Chondrocyte (in vitro differentiated cells): Measurements from ENCODE around the gene OTOF. TPM values are rescaled to one million over a fixed set of nuclear protein-coding genes. Genes with fewer than 3 reads are reported as not detected.
A peak's percentile ranks its signal among the peaks of the same experiment; 100 is the strongest.

Experiments
- DNase-seq: peaks from one replicate; pipeline ENCODE4 v3.0.0; 2021; ENCODE audit warnings: mixed read lengths, low spot score
- H3K27ac Mint-ChIP-seq: one replicate; pipeline ENCODE4 v1.8.0; 2021; ENCODE audit warnings: mild to moderate bottlenecking, moderate library complexity, mixed read lengths; ENCODE audit not compliant: unreplicated experiment
- H3K27me3 Mint-ChIP-seq: 2 replicates; pipeline ENCODE4 v1.8.0; 2021; ENCODE audit warnings: low read depth, mixed read lengths
- H3K36me3 Mint-ChIP-seq: 2 replicates; pipeline ENCODE4 v1.8.0; 2021; ENCODE audit warnings: low read depth, mixed read lengths
- H3K4me1 Mint-ChIP-seq: 2 replicates; pipeline ENCODE4 v1.8.0; 2021; ENCODE audit warnings: low read depth, mild to moderate bottlenecking, mixed read lengths
- H3K4me3 Mint-ChIP-seq: one replicate; pipeline ENCODE4 v1.8.0; 2021; ENCODE audit warnings: mild to moderate bottlenecking, moderate library complexity, mixed read lengths; ENCODE audit not compliant: unreplicated experiment
- H3K9me3 Mint-ChIP-seq: 2 replicates; pipeline ENCODE4 v1.8.0; 2021; ENCODE audit warnings: low read depth, mixed read lengths
- CTCF ChIP-seq: fragments of 200-600 bp; sonication (generic); IDR thresholded peaks from 2 replicates; pipeline ENCODE4 v1.5.0; 2021; ENCODE audit warnings: antibody characterized with exemption, mild to moderate bottlenecking, moderate library complexity
- total RNA-seq: library from RNA; stranded (reverse); gene quantifications from 3 replicates; pipeline ENCODE4 v1.2.1, GENCODE V29; 2021

OTOF gene
- total RNA-seq, 1 donor from 2014 or later, result not detected

DNA sequence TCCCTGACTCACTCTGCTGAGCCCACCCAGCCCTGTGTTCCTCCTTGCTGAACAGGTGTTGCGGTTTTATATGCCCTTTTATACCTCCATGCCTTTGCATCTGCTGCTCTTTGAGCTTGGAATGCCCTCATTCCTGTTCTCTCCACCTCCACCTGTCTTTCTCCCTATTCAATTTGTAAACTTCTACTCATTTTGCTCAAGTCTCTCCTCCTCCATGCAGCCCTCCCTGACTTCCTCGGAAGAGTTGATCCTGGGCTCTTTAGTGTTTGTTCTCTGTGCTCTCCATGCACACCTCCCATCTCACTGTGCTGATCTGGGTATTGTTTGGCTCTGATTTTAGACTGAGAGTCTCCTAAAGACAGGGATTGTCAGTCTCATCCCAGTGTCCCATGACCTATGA, 7.2 kb upstream of the OTOF start:
- TF ChIP-seq CTCF, result no peak
- H3K36me3 Mint-ChIP-seq, result no peaks in the 10 kb centered on the region
- H3K9me3 Mint-ChIP-seq, result no peaks in the 10 kb centered on the region
- H3K27me3 Mint-ChIP-seq, result peaks cover 10% of the 10 kb centered on the region
- H3K27ac Mint-ChIP-seq, result no peak overlapping the region
- no peak for DNase-seq
- H3K4me1 Mint-ChIP-seq, result no peaks in the 10 kb centered on the region
- no peak overlapping the region for H3K4me3 Mint-ChIP-seq

GRCh38 chr2:26484579-26484978, 6.7 kb upstream of the OTOF start:
- no peak for TF ChIP-seq CTCF

DNA sequence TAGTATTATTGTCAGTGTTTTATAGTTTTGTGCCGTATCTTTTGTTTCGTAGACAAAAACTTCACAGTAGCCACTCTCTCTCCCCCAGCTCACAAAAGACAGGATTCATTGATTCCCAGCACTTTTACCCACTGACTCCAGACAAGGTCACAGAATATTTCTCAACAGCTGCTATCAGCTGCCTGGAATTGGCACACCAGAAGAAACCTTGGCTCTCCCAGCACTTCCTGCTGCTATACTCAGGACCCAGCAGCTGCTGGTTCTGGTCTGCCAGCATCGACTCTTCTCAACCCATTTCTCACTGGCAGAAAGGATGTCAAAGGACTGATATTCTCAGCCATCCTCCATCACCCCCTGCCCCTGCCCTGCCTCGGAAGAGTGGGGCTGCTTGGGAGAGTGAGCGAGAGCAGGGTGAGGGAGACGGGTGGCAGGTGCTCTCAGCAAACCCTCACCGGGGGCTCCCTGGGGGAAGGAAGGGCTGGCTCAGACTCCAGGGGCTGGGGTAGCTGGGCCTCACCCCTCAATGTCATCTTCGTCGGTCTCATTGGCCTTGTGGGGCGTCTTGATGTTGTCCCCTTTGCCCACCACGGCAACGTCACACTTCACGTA, 6.1 kb upstream of the OTOF start:
- Mint-ChIP-seq H3K36me3 (no peaks in the 10 kb centered on the region), H3K4me3 (no peak overlapping the region), H3K27me3 (peaks cover 10% of the 10 kb centered on the region), H3K9me3 (no peaks in the 10 kb centered on the region), H3K27ac (no peak overlapping the region), H3K4me1 (no peaks in the 10 kb centered on the region)
- TF ChIP-seq CTCF, result no peak
- no peak for DNase-seq

More at GRCh38 chr2:26484579-26484978, 6.7 kb upstream of the OTOF start:
- Mint-ChIP-seq H3K36me3 (no peaks in the 10 kb centered on the region), H3K4me3 (no peak overlapping the region), H3K4me1 (no peaks in the 10 kb centered on the region), H3K27ac (no peak overlapping the region), H3K27me3 (peaks cover 10% of the 10 kb centered on the region), H3K9me3 (no peaks in the 10 kb centered on the region)
- peak; percentile 68 for DNase-seq

- Mint-ChIP-seq H3K36me3 (no peaks in the 10 kb centered on the region), H3K27me3 (peaks cover 10% of the 10 kb centered on the region), H3K4me1 (no peaks in the 10 kb centered on the region), H3K9me3 (no peaks in the 10 kb centered on the region), H3K27ac (no peak overlapping the region), H3K4me3 (no peak overlapping the region)
- DNase-seq, result peak; percentile 72
- no peak for TF ChIP-seq CTCF
These were observed 5.6 kb upstream of the OTOF start for GRCh38 chr2:26483516-26483915.

GRCh38 chr2:26483027-26483326, 5.1 kb upstream of the OTOF start:
- peaks cover 10% of the 10 kb centered on the region for H3K27me3 Mint-ChIP-seq
- H3K4me1 Mint-ChIP-seq, result peaks cover 3% of the 10 kb centered on the region
- no peak overlapping the region for H3K27ac Mint-ChIP-seq
- DNase-seq, result no peak
- H3K9me3 Mint-ChIP-seq, result no peaks in the 10 kb centered on the region
- H3K36me3 Mint-ChIP-seq, result no peaks in the 10 kb centered on the region
- H3K4me3 Mint-ChIP-seq, result no peak overlapping the region
- TF ChIP-seq CTCF, result no peak
